Endothelial cell of umbilical vein (primary cell): ENCODE measurements around the gene SEC16B. TPM values are rescaled to one million over a fixed set of nuclear protein-coding genes. Genes with fewer than 3 reads are reported as not detected.

Experiments used
- BruUV-seq: library from RNA; stranded (reverse); fragments of 400-500 nt; replicated peaks from 2 replicates; lab custom pipeline; 2021; lab: Mats Ljungman, UMichigan
- CTCF ChIA-PET: fragments of 300-600, 350-600 bp; sonication (Branson Sonifier 250); formaldehyde crosslinking; loops from one replicate; lab custom pipeline; 2021; ENCODE audit warnings: antibody characterized with exemption, inconsistent platforms; lab: Charles Lee
- POLR2A ChIA-PET: fragments of 300-600, 350-600 bp; sonication (Branson Sonifier 250); formaldehyde crosslinking; loops from one replicate; lab custom pipeline; 2021; ENCODE audit warnings: antibody characterized with exemption, inconsistent platforms; lab: Charles Lee
- DNase-seq: peaks from one replicate; pipeline ENCODE4 v3.0.0-alpha.2; 2011; ENCODE audit warnings: low read depth, low spot score
- FAIRE-seq: peaks from 2 replicates; lab custom pipeline; 2011; peaks lifted over from hg19 to GRCh38; lab: Jason Lieb, UNC
- H2AFZ ChIP-seq: 2 replicates; pipeline ENCODE4 v1.6.0; 2012; ENCODE audit warnings: low read depth, low read length, control low read depth, inconsistent platforms
- H3K27ac ChIP-seq: 2 replicates; pipeline ENCODE4 v1.5.1; 2011; ENCODE audit warnings: low read depth, mild to moderate bottlenecking, control low read depth, low read length, moderate library complexity; ENCODE audit not compliant: insufficient read depth
- H3K27me3 ChIP-seq, 2 experiments: 2 replicates each; pipeline versions ENCODE4 v1.6.0 to v1.6.1; 2011; ENCODE audit warnings: low read length in 2 of 2, mixed read lengths in 1 of 2; ENCODE audit not compliant: control insufficient read depth in 2 of 2, insufficient read depth in 2 of 2
- H3K36me3 ChIP-seq, 2 experiments: 2 replicates in 1 of 2; 3 replicates in 1 of 2; pipeline ENCODE4 v1.5.1; 2011; ENCODE audit warnings: low read length in 2 of 2, mild to moderate bottlenecking in 1 of 2, moderate library complexity in 1 of 2; ENCODE audit not compliant: control insufficient read depth in 2 of 2, insufficient read depth in 2 of 2; ENCODE audit errors: extremely low read depth in 1 of 2
- H3K4me1 ChIP-seq: 3 replicates; pipeline ENCODE4 v1.5.1; 2011; ENCODE audit warnings: mild to moderate bottlenecking, low read length; ENCODE audit not compliant: control insufficient read depth, insufficient read depth; ENCODE audit errors: extremely low read depth
- H3K4me2 ChIP-seq: 2 replicates; pipeline ENCODE4 v1.6.1; 2011; ENCODE audit warnings: low read length, control low read depth, mixed read lengths; ENCODE audit not compliant: insufficient read depth
- H3K4me3 ChIP-seq, 3 experiments: fragments of 200-600 bp in 1 of 3; sonication (generic), shearing (Covaris generic) in 1 of 3; replicated peaks in 1 of 3; 2 replicates each; pipeline ENCODE4 v1.5.1; 2011 to 2016; ENCODE audit warnings: control low read depth in 3 of 3, low read length in 3 of 3, mild to moderate bottlenecking in 2 of 3, inconsistent platforms in 1 of 3, low read depth in 1 of 3, moderate library complexity in 1 of 3; ENCODE audit not compliant: insufficient read depth in 1 of 3
- H3K79me2 ChIP-seq: 2 replicates; pipeline ENCODE4 v1.6.0; 2012; ENCODE audit warnings: low read length, inconsistent platforms; ENCODE audit not compliant: control insufficient read depth, insufficient read depth
- H3K9ac ChIP-seq: replicated peaks from 2 replicates; pipeline ENCODE3; 2011; ENCODE audit warnings: low read length, control low read depth; ENCODE audit not compliant: insufficient read depth; ENCODE audit errors: extremely low read depth
- H3K9me1 ChIP-seq: replicated peaks from 3 replicates; pipeline ENCODE4 v1.6.0; 2011; ENCODE audit warnings: mild to moderate bottlenecking, low read length; ENCODE audit not compliant: control insufficient read depth, insufficient read depth; ENCODE audit errors: extremely low read depth
- H3K9me3 ChIP-seq: replicated peaks from 2 replicates; pipeline ENCODE4 v1.5.1; 2012; ENCODE audit warnings: low read length, inconsistent platforms; ENCODE audit not compliant: control insufficient read depth, insufficient read depth
- H4K20me1 ChIP-seq: replicated peaks from 2 replicates; pipeline ENCODE3; 2011; ENCODE audit warnings: mild to moderate bottlenecking, low read length; ENCODE audit not compliant: control insufficient read depth, insufficient read depth; ENCODE audit errors: extremely low read depth
- CTCF ChIP-seq, 2 donors: IDR thresholded peaks; 1 replicate in 1 of 2; 2 replicates in 1 of 2; pipeline ENCODE4 v1.5.1; 2011; ENCODE audit warnings: low read length in 2 of 2, mild to moderate bottlenecking in 2 of 2, moderate library complexity in 2 of 2, control low read depth in 1 of 2, inconsistent platforms in 1 of 2, low read depth in 1 of 2; ENCODE audit not compliant: insufficient read depth in 1 of 2; ENCODE audit errors: extremely low read depth in 1 of 2
- EZH2 ChIP-seq: IDR thresholded peaks from 2 replicates; pipeline ENCODE4 v1.6.1; 2012; ENCODE audit warnings: borderline replicate concordance, low read depth, mild to moderate bottlenecking, moderate library complexity, low read length, inconsistent platforms; ENCODE audit not compliant: severe bottlenecking
- FOS ChIP-seq: IDR thresholded peaks from 2 replicates; pipeline ENCODE4 v1.6.1; 2011; ENCODE audit warnings: mild to moderate bottlenecking, low read length, moderate library complexity, borderline replicate concordance; ENCODE audit not compliant: insufficient read depth
- GATA2 ChIP-seq: IDR thresholded peaks from 2 replicates; pipeline ENCODE4 v1.7.0; 2011; ENCODE audit warnings: low read depth, mild to moderate bottlenecking, moderate library complexity, mixed read lengths, low read length; ENCODE audit not compliant: insufficient read length, insufficient read depth
- JUN ChIP-seq: IDR thresholded peaks from 2 replicates; pipeline ENCODE4 v1.6.1; 2011; ENCODE audit warnings: borderline replicate concordance, low read depth; ENCODE audit not compliant: insufficient read length, insufficient read depth
- MYC ChIP-seq: IDR thresholded peaks from one replicate; pipeline ENCODE4 v1.6.1; 2011; ENCODE audit warnings: mild to moderate bottlenecking, low read depth, low read length
- POLR2A ChIP-seq: IDR thresholded peaks from 2 replicates; pipeline ENCODE4 v1.6.1; 2012; ENCODE audit warnings: low read depth, mild to moderate bottlenecking, control low read depth, low read length
- POLR2AphosphoS5 ChIP-seq: IDR thresholded peaks from 2 replicates; pipeline ENCODE4 v1.6.1; 2012; ENCODE audit warnings: low read depth, mild to moderate bottlenecking, control low read depth, low read length, moderate library complexity; ENCODE audit not compliant: insufficient read depth
- dilution Hi-C: fragments of 300-500 bp; cut with MboI; formaldehyde crosslinking; loops from one replicate; pipeline ENCODE4 v1.15.0; 2019; ENCODE audit warnings: low sequenced_read_pairs; ENCODE audit not compliant: extremely low pct_ligation_motif_present
- intact Hi-C: fragments of 100-400 bp; cut with micrococcal nuclease; formaldehyde crosslinking; loops from one replicate; pipeline ENCODE4 v1.10.0; 2022
- polyA plus RNA-seq, 4 experiments: library from polyadenylated mRNA; depleted of rRNA in 3 of 4; stranded (reverse) in 3 of 4; unstranded in 1 of 4; fragments of >200 nt; gene quantifications; 2 replicates each; pipeline versions ENCODE4 v1.2.1 to v1.2.3, GENCODE V29; 2011 to 2012; ENCODE audit warnings: missing spikeins in 1 of 4
- total RNA-seq: library from RNA; stranded (reverse); gene quantifications from 2 replicates; pipeline ENCODE4 v1.2.3, GENCODE V29; 2021
- TF ChIP-seq, protein P1 (sequence below): IDR thresholded peaks from 2 replicates; pipeline ENCODE4 v1.6.1; 2011; ENCODE audit not compliant: insufficient read depth, insufficient read length

The SEC16B gene
- total and polyA plus RNA-seq, 2 donors (not counting 3 experiments of a cell fraction or from before 2014, with no cell fraction given), result 0.44 to 0.58 TPM

GRCh38 chr1:177905686-177906085, 64.2 kb downstream of the SEC16B start:
- CTCF ChIA-PET, result interaction anchor here (2.3 kb wide), 1 partner anchor 1007 kb away, joined by 9 read pairs; no protein-coding TSS in a partner anchor
- FAIRE-seq, result no peak
- DNase-seq, result no peak
- no TSS peak for BruUV-seq
- TF ChIP-seq POLR2A (no peak), POLR2AphosphoS5 (no peak)
- TF ChIP-seq, protein P1, sequence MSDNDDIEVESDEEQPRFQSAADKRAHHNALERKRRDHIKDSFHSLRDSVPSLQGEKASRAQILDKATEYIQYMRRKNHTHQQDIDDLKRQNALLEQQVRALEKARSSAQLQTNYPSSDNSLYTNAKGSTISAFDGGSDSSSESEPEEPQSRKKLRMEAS, result no peak
- POLR2A ChIA-PET, result interaction anchor here (0.6 kb wide), 1 partner anchor 798 kb away, joined by 13 read pairs; no protein-coding TSS in a partner anchor
- no peak overlapping the region for H2AFZ ChIP-seq
- H3K9me1 ChIP-seq, result no peaks in the 10 kb centered on the region
- no peaks in the 10 kb centered on the region for H3K36me3 ChIP-seq
- H4K20me1 ChIP-seq, result no peaks in the 10 kb centered on the region
- H3K4me2 ChIP-seq, result no peak overlapping the region
- H3K9me3 ChIP-seq, result no peaks in the 10 kb centered on the region
- no peak overlapping the region for H3K27ac ChIP-seq
- intact Hi-C loops, result no loop called here
- no peaks in the 10 kb centered on the region for H3K4me1 ChIP-seq
- H3K27me3 ChIP-seq, result peaks cover 4 to 7% of the 10 kb centered on the region in 2 experiments
- dilution Hi-C loops, result no loop called here
- no peak overlapping the region for H3K9ac ChIP-seq
- no peaks in the 10 kb centered on the region for H3K79me2 ChIP-seq
- no peak overlapping the region for H3K4me3 ChIP-seq

DNA sequence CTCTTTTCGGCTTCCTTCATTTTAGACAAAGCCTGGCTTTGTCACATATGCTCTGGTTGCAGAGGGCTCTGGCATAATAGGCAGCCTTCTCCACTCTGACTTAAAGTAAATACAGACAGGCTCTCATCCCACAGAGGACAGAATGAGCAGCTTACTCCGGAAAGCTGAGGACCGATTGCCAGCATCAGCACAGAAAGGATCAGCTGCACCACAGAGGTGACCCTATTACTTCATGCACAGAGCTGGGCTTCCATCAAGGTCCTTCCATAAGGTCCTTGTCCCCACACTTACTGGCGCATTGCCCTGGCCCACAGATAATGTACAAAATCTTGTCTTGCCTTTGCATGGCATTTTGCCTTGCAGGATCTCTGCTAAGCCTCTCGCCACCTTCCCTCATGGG, 67.6 kb downstream of the SEC16B start:
- Histone ChIP-seq H3K4me3 (no peak overlapping the region), H3K9me1 (no peaks in the 10 kb centered on the region), H3K36me3 (no peaks in the 10 kb centered on the region), H2AFZ (no peak overlapping the region), H3K27me3 (peaks cover 0 to 2% of the 10 kb centered on the region in 2 experiments), H3K4me1 (no peaks in the 10 kb centered on the region), H3K9ac (no peak overlapping the region), H3K9me3 (no peaks in the 10 kb centered on the region), H4K20me1 (no peaks in the 10 kb centered on the region), H3K4me2 (no peak overlapping the region), H3K79me2 (no peaks in the 10 kb centered on the region), H3K27ac (no peak overlapping the region)
- TF ChIP-seq MYC (no peak), EZH2 (no peak), FOS (no peak), POLR2A (no peak), GATA2 (no peak), POLR2AphosphoS5 (no peak), CTCF (IDR thresholded peaks at IDR 0.05; ENCODE audit: extremely low read depth in 1 of 2, insufficient read depth in 1 of 2, low read depth in 1 of 2, low read length in 2 of 2) (no peak), JUN (no peak)
- TF ChIP-seq, protein P1, result no peak
- FAIRE-seq, result no peak
- dilution Hi-C loops (no loop called here), intact Hi-C loops (no loop called here)
- DNase-seq, result no peak
- no TSS peak for BruUV-seq
- ChIA-PET CTCF (no interaction called here), POLR2A (no interaction called here)
